ENCODE results near the gene KCND3.

Gene KCND3

GRCh38 chr1:111884772-111885443 is 104.6 kb downstream of the KCND3 start:
- no peak overlapping the region for H3K4me3 ChIP-seq (ENCODE audit: low read depth, low read length)

- H3K4me3 ChIP-seq (ENCODE audit: low read depth, low read length) = no peak overlapping the region
Observed at GRCh38 chr1:111882986-111883560, 106.4 kb downstream of the KCND3 start.

GRCh38 chr1:111882559-111882958 is 106.9 kb downstream of the KCND3 start:
- H3K4me3 ChIP-seq (ENCODE audit: low read depth, low read length) = no peak overlapping the region

GRCh38 chr1:111880881-111881837 is 108.3 kb downstream of the KCND3 start:
- no peak overlapping the region for H3K4me3 ChIP-seq (ENCODE audit: low read depth, low read length)

GRCh38 chr1:111879081-111879480 is 110.4 kb downstream of the KCND3 start:
- H3K4me3 ChIP-seq (ENCODE audit: low read depth, low read length) = no peak overlapping the region

GRCh38 chr1:111878649-111879048 is 110.8 kb downstream of the KCND3 start:
- no peak overlapping the region for H3K4me3 ChIP-seq (ENCODE audit: low read depth, low read length)

GRCh38 chr1:111878091-111878490 is 111.4 kb downstream of the KCND3 start:
- no peak overlapping the region for H3K4me3 ChIP-seq (ENCODE audit: low read depth, low read length)

GRCh38 chr1:111876631-111877030 is 112.8 kb downstream of the KCND3 start:
- H3K4me3 ChIP-seq (ENCODE audit: low read depth, low read length) = no peak overlapping the region

GRCh38 chr1:111875640-111876039 is 113.8 kb downstream of the KCND3 start:
- no peak overlapping the region for H3K4me3 ChIP-seq (ENCODE audit: low read depth, low read length)

GRCh38 chr1:111873460-111874030 is 115.9 kb downstream of the KCND3 start:
- H3K4me3 ChIP-seq (ENCODE audit: low read depth, low read length) = no peak overlapping the region

- H3K4me3 ChIP-seq (ENCODE audit: low read depth, low read length) = no peak overlapping the region
Observed at GRCh38 chr1:111870181-111870580, 119.3 kb downstream of the KCND3 start.

GRCh38 chr1:111867868-111868440 is 121.5 kb downstream of the KCND3 start:
- H3K4me3 ChIP-seq (ENCODE audit: low read depth, low read length) = no peak overlapping the region

- H3K4me3 ChIP-seq (ENCODE audit: low read depth, low read length) = no peak overlapping the region
Observed at GRCh38 chr1:111864862-111865261, 124.6 kb downstream of the KCND3 start.

GRCh38 chr1:111863401-111863800 is 126.1 kb downstream of the KCND3 start:
- no peak overlapping the region for H3K4me3 ChIP-seq (ENCODE audit: low read depth, low read length)

GRCh38 chr1:111862599-111862998 is 126.9 kb downstream of the KCND3 start:
- H3K4me3 ChIP-seq (ENCODE audit: low read depth, low read length) = no peak overlapping the region

- no peak overlapping the region for H3K4me3 ChIP-seq (ENCODE audit: low read depth, low read length)
Observed at GRCh38 chr1:111861523-111861922, 127.9 kb downstream of the KCND3 start.

- no peak overlapping the region for H3K4me3 ChIP-seq (ENCODE audit: low read depth, low read length)
Observed at GRCh38 chr1:111857194-111857651, 132.2 kb downstream of the KCND3 start.

- no peak overlapping the region for H3K4me3 ChIP-seq (ENCODE audit: low read depth, low read length)
Observed at GRCh38 chr1:111856411-111857185, 132.9 kb downstream of the KCND3 start.

- no peak overlapping the region for H3K4me3 ChIP-seq (ENCODE audit: low read depth, low read length)
Observed at GRCh38 chr1:111855260-111855659, 134.2 kb downstream of the KCND3 start.

- no peak overlapping the region for H3K4me3 ChIP-seq (ENCODE audit: low read depth, low read length)
Observed at GRCh38 chr1:111852261-111852721, 137.2 kb downstream of the KCND3 start.

Measured in iPS-11a (cell line).